B cell (primary cell): Measurements from ENCODE around the gene CDKN2B. TPM values are rescaled to one million over a fixed set of nuclear protein-coding genes. Genes with fewer than 3 reads are reported as not detected.

Experiments used
- ATAC-seq: fragments of 200-7000 bp; cut with Tn5 transposase; one replicate; pipeline ENCODE4 v1.10.0; 2021; ENCODE audit warnings: low read depth, mild to moderate bottlenecking, moderate number of reproducible peaks, moderate library complexity
- CTCF ChIA-PET: fragments of 350-600 bp; sonication (Branson Sonifier 250); formaldehyde crosslinking; loops from one replicate; lab custom pipeline; 2021; ENCODE audit warnings: antibody characterized with exemption, inconsistent platforms; lab: Charles Lee
- POLR2A ChIA-PET: fragments of 350-600 bp; sonication (Branson Sonifier 250); formaldehyde crosslinking; loops from one replicate; lab custom pipeline; 2021; ENCODE audit warnings: antibody characterized with exemption; lab: Charles Lee
- DNase-seq: peaks from one replicate; pipeline ENCODE4 v3.0.0; 2013
- H2AFZ ChIP-seq: 2 replicates; pipeline ENCODE4 v1.6.1; 2012; ENCODE audit warnings: mild to moderate bottlenecking, low read depth, low read length; ENCODE audit not compliant: insufficient read depth, poor library complexity, severe bottlenecking
- H3K27ac ChIP-seq, 2 donors: 1 replicate in 1 of 2; 2 replicates in 1 of 2; pipeline ENCODE4 v1.5.1; 2012 to 2013; ENCODE audit warnings: low read length in 2 of 2, mild to moderate bottlenecking in 2 of 2, moderate library complexity in 1 of 2
- H3K27me3 ChIP-seq, 4 experiments: fragments of 200-600 bp in 1 of 4; sonication (generic) in 1 of 4; replicated peaks in 1 of 4; 1 replicate in 2 of 4; 2 replicates in 2 of 4; pipeline versions ENCODE4 v1.6.1 to v1.7.0; 2013 to 2016; ENCODE audit warnings: low read length in 3 of 4, mild to moderate bottlenecking in 2 of 4, mixed read lengths in 1 of 4, moderate library complexity in 1 of 4; ENCODE audit not compliant: insufficient read depth in 4 of 4, control insufficient read depth in 3 of 4; ENCODE audit errors: control extremely low read depth in 1 of 4
- H3K36me3 ChIP-seq, 2 experiments: replicated peaks in 1 of 2; 1 replicate in 1 of 2; 2 replicates in 1 of 2; pipeline versions ENCODE4 v1.6.1 to v1.7.1; 2013; ENCODE audit warnings: low read length in 1 of 2; ENCODE audit not compliant: insufficient read depth in 2 of 2, control insufficient read depth in 1 of 2; ENCODE audit errors: control extremely low read depth in 1 of 2, extremely low read depth in 1 of 2
- H3K4me1 ChIP-seq, 2 donors: fragments of 200-600 bp in 1 of 2; sonication (generic) in 1 of 2; 1 replicate in 1 of 2; 2 replicates in 1 of 2; pipeline versions ENCODE4 v1.5.1 to v1.6.1; 2013 to 2017; ENCODE audit warnings: low read length in 2 of 2; ENCODE audit not compliant: control insufficient read depth in 2 of 2, insufficient read depth in 2 of 2
- H3K4me2 ChIP-seq: replicated peaks from 2 replicates; pipeline ENCODE3; 2012; ENCODE audit warnings: mild to moderate bottlenecking, low read depth, low read length; ENCODE audit not compliant: poor library complexity, severe bottlenecking
- H3K4me3 ChIP-seq, 5 experiments: fragments of 200-600 bp in 1 of 5; sonication (generic) in 1 of 5; 1 replicate in 3 of 5; 2 replicates in 2 of 5; pipeline versions ENCODE4 v1.5.1 to v1.7.0; 2011 to 2016; ENCODE audit warnings: low read length in 4 of 5, mild to moderate bottlenecking in 4 of 5, low read depth in 2 of 5, control low read depth in 1 of 5, moderate library complexity in 1 of 5; ENCODE audit not compliant: insufficient read depth in 1 of 5; ENCODE audit errors: control extremely low read depth in 1 of 5, extremely low read depth in 1 of 5
- H3K79me2 ChIP-seq: fragments of 200-600 bp; sonication (generic); one replicate; pipeline ENCODE4 v1.6.0; 2016; ENCODE audit warnings: low read length; ENCODE audit not compliant: control insufficient read depth, insufficient read depth
- H3K9ac ChIP-seq: fragments of 200-600 bp; sonication (generic); 2 replicates; pipeline ENCODE4 v1.6.1; 2017; ENCODE audit warnings: mild to moderate bottlenecking, low read length, moderate library complexity
- H3K9me3 ChIP-seq, 3 donors: one replicate each; pipeline versions ENCODE4 v1.6.1 to v1.7.1; 2013; ENCODE audit warnings: low read length in 2 of 3; ENCODE audit not compliant: control insufficient read depth in 2 of 3, insufficient read depth in 1 of 3; ENCODE audit errors: control extremely low read depth in 1 of 3
- H4K20me1 ChIP-seq: 2 replicates; pipeline ENCODE4 v1.6.0; 2012; ENCODE audit warnings: mild to moderate bottlenecking, low read length; ENCODE audit not compliant: insufficient read depth, control insufficient read depth, poor library complexity, severe bottlenecking
- H3K27ac Mint-ChIP-seq: one replicate; pipeline ENCODE4 v1.8.0; 2021; ENCODE audit warnings: mixed read lengths
- H3K27me3 Mint-ChIP-seq: one replicate; pipeline ENCODE4 v1.8.0; 2021; ENCODE audit warnings: mixed read lengths
- H3K4me1 Mint-ChIP-seq: one replicate; pipeline ENCODE4 v1.8.0; 2021; ENCODE audit warnings: mixed read lengths
- H3K4me3 Mint-ChIP-seq: one replicate; pipeline ENCODE4 v1.8.0; 2021; ENCODE audit warnings: mixed read lengths
- H3K9me3 Mint-ChIP-seq: one replicate; pipeline ENCODE4 v1.8.0; 2022; ENCODE audit warnings: mixed read lengths; ENCODE audit not compliant: insufficient read depth
- EZH2 ChIP-seq: IDR thresholded peaks from 2 replicates; pipeline ENCODE4 v1.6.1; 2012; ENCODE audit warnings: borderline replicate concordance, low read depth, mild to moderate bottlenecking, moderate library complexity, low read length; ENCODE audit not compliant: insufficient read depth, poor library complexity, severe bottlenecking
- WGBS: methylation state at CpG from one replicate; pipeline ENCODE4 v1.1.5; 2013; ENCODE audit warnings: missing lambda C conversion rate; ENCODE audit not compliant: insufficient coverage; 5-methylcytosine and 5-hydroxymethylcytosine counted together
- intact Hi-C: fragments of 100-400 bp; cut with micrococcal nuclease; formaldehyde crosslinking; loops from one replicate; pipeline ENCODE4 v1.10.0; 2022
- polyA plus RNA-seq: library from polyadenylated mRNA; depleted of rRNA; stranded (reverse); fragments of >200 nt; gene quantifications from 2 replicates; pipeline ENCODE4 v1.2.3, GENCODE V29; 2012
- total RNA-seq, 2 donors: library from RNA; stranded (reverse); fragments of 120-200 nt in 1 of 2; gene quantifications; 1 replicate in 1 of 2; 2 replicates in 1 of 2; pipeline versions ENCODE4 v1.2.3 to v1.2.4, GENCODE V29; 2013 to 2022
- TF ChIP-seq, protein P1 (sequence below): fragments of 200-600 bp; IDR thresholded peaks from one replicate; pipeline ENCODE4 v1.8.0; 2022; ENCODE audit warnings: antibody characterized with exemption, mild to moderate bottlenecking

The CDKN2B gene
- total and polyA plus RNA-seq, 2 donors (not counting 1 experiment from before 2014, with no cell fraction given): 0.36 to 0.42 TPM

- ATAC-seq: no peak
- DNase-seq: no peak
- intact Hi-C loops: loop anchor here (10.0 kb wide), 1 partner anchor 142 kb away; no protein-coding TSS in a partner anchor
- POLR2A ChIA-PET: no interaction called here
- Histone ChIP-seq H2AFZ (no peak overlapping the region), H3K9ac (no peak overlapping the region), H3K4me3 (no peak overlapping the region), H3K36me3 (no peaks in the 10 kb centered on the region), H4K20me1 (no peaks in the 10 kb centered on the region), H3K9me3 (no peaks in the 10 kb centered on the region), H3K27ac (no peak overlapping the region), H3K4me1 (peaks cover 17 to 23% of the 10 kb centered on the region in 2 donors), H3K79me2 (no peaks in the 10 kb centered on the region), H3K27me3 (no peaks in the 10 kb centered on the region), H3K4me2 (no peak overlapping the region)
- Mint-ChIP-seq H3K27ac (no peak overlapping the region), H3K4me3 (no peak overlapping the region), H3K27me3 (no peaks in the 10 kb centered on the region), H3K9me3 (no peaks in the 10 kb centered on the region), H3K4me1 (peaks cover 28% of the 10 kb centered on the region)
- CTCF ChIA-PET: interaction anchor here (0.6 to 1.5 kb wide), 4 partner anchors 175 to 191 kb away, joined by 3 to 5 read pairs (median 5); no protein-coding TSS in a partner anchor
- TF ChIP-seq, protein P1, sequence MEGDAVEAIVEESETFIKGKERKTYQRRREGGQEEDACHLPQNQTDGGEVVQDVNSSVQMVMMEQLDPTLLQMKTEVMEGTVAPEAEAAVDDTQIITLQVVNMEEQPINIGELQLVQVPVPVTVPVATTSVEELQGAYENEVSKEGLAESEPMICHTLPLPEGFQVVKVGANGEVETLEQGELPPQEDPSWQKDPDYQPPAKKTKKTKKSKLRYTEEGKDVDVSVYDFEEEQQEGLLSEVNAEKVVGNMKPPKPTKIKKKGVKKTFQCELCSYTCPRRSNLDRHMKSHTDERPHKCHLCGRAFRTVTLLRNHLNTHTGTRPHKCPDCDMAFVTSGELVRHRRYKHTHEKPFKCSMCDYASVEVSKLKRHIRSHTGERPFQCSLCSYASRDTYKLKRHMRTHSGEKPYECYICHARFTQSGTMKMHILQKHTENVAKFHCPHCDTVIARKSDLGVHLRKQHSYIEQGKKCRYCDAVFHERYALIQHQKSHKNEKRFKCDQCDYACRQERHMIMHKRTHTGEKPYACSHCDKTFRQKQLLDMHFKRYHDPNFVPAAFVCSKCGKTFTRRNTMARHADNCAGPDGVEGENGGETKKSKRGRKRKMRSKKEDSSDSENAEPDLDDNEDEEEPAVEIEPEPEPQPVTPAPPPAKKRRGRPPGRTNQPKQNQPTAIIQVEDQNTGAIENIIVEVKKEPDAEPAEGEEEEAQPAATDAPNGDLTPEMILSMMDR: no peak
- TF ChIP-seq EZH2: no peak
- no CpG with 5 or more reads among the region's 2 CpGs for WGBS
These were observed 44.1 kb upstream of the CDKN2B start for GRCh38 chr9:22053178-22053577.

GRCh38 chr9:22052376-22052945 is 43.4 kb upstream of the CDKN2B start:
- TF ChIP-seq EZH2: no peak
- TF ChIP-seq, protein P1: no peak
- no peaks in the 10 kb centered on the region for H4K20me1 ChIP-seq
- H3K27ac Mint-ChIP-seq: no peak overlapping the region
- peaks cover 17 to 23% of the 10 kb centered on the region in 2 donors for H3K4me1 ChIP-seq
- H3K27me3 ChIP-seq: no peaks in the 10 kb centered on the region
- no peaks in the 10 kb centered on the region for H3K9me3 Mint-ChIP-seq
- H3K36me3 ChIP-seq: no peaks in the 10 kb centered on the region
- H3K4me2 ChIP-seq: no peak overlapping the region
- no peaks in the 10 kb centered on the region for H3K9me3 ChIP-seq
- intact Hi-C loops: loop anchor here (10.0 kb wide), 1 partner anchor 142 kb away; no protein-coding TSS in a partner anchor
- H3K27me3 Mint-ChIP-seq: no peaks in the 10 kb centered on the region
- no peak overlapping the region for H3K4me3 Mint-ChIP-seq
- ChIA-PET POLR2A (no interaction called here), CTCF (interaction anchor here (1.0 to 1.2 kb wide), 2 partner anchors 182 to 192 kb away, joined by 3 read pairs; no protein-coding TSS in a partner anchor)
- H3K4me1 Mint-ChIP-seq: peaks cover 28% of the 10 kb centered on the region
- H3K9ac ChIP-seq: no peak overlapping the region
- H3K4me3 ChIP-seq: no peak overlapping the region
- no peak for ATAC-seq
- no peak for DNase-seq
- H3K27ac ChIP-seq: no peak overlapping the region
- H3K79me2 ChIP-seq: no peaks in the 10 kb centered on the region
- 100% methylated on average over 3 of the region's 4 CpGs for WGBS
- H2AFZ ChIP-seq: no peak overlapping the region
